ENCODE measurements around the gene PCDH17.

GRCh38 chr13:57740719-57741118 lies 109.2 kb downstream of the PCDH17 start:
- TF ChIP-seq CTCF (IDR thresholded peaks at IDR 0.05) (no peak), POLR2A (IDR thresholded peaks at IDR 0.05) (no peak)
